ENCODE data around the gene FRMD7.

- TF ChIP-seq MEF2A (IDR thresholded peaks at IDR 0.05; ENCODE audit: insufficient read depth, low read depth, low read length): no peak
- no peak for TF ChIP-seq FOXM1 (IDR thresholded peaks at IDR 0.05; ENCODE audit: low read depth, low read length)
- TF ChIP-seq CHD4 (IDR thresholded peaks at IDR 0.05): no peak
- no peak for TF ChIP-seq NRF1 (conservative IDR thresholded peaks at IDR 0.05; ENCODE audit: low read depth, low read length)
- TF ChIP-seq IRF3 (IDR thresholded peaks at IDR 0.05): no peak
- no peak for TF ChIP-seq CHD2 (IDR thresholded peaks at IDR 0.05; ENCODE audit: borderline replicate concordance, low read depth, low read length)
- no peak for TF ChIP-seq TAF1 (IDR thresholded peaks at IDR 0.05; ENCODE audit: borderline replicate concordance, low read depth, low read length)
- TF ChIP-seq POLR2A (IDR thresholded peaks at IDR 0.05; ENCODE audit: low read depth, low read length): no peak
- TF ChIP-seq CTCF (IDR thresholded peaks at IDR 0.05 in 2 of 3, conservative IDR thresholded peaks at IDR 0.05 in 1 of 3; ENCODE audit: control insufficient read depth in 2 of 3, extremely low read depth in 1 of 3, insufficient read depth in 1 of 3, low read depth in 3 of 3, low read length in 3 of 3): no peak
- no peak for TF ChIP-seq SPI1 (IDR thresholded peaks at IDR 0.05; ENCODE audit: borderline replicate concordance, insufficient read depth, low read depth, low read length)
- no peak for TF ChIP-seq ESRRA (IDR thresholded peaks at IDR 0.05; ENCODE audit: low read length)
- no peak for TF ChIP-seq RFX5 (IDR thresholded peaks at IDR 0.05; ENCODE audit: low read depth, low read length)
- TF ChIP-seq EZH2 (IDR thresholded peaks at IDR 0.05; ENCODE audit: borderline replicate concordance, control insufficient read depth, low read depth, low read length): no peak
- TF ChIP-seq JUND (IDR thresholded peaks at IDR 0.05; ENCODE audit: low read depth, low read length): no peak
These were observed 82.4 kb downstream of the FRMD7 start for GRCh38 chrX:132045456-132045855.
